Activated CD4-positive, alpha-beta T cell treated with anti-CD3 and anti-CD28 coated beads for 36 hours (primary cell): ENCODE measurements around the gene ANKRD13C. TPM values are rescaled to one million over a fixed set of nuclear protein-coding genes. Genes with fewer than 3 reads are reported as not detected.
"Not testable (repeated sequence)": the region's sequence is repeated elsewhere in the genome, so short reads cannot be mapped to it uniquely, and the experiment has no call there.

Source experiments
- ATAC-seq: fragments of 200-7000 bp; cut with Tn5 transposase; one replicate; pipeline ENCODE4 v1.10.0; 2021; ENCODE audit warnings: mild to moderate bottlenecking, moderate library complexity
- CTCF ChIA-PET: fragments of 350-600 bp; sonication (Branson Sonifier 250); formaldehyde crosslinking; loops from one replicate; lab custom pipeline; 2021; ENCODE audit warnings: antibody characterized with exemption; lab: Charles Lee
- POLR2A ChIA-PET: fragments of 350-600 bp; sonication (Branson Sonifier 250); formaldehyde crosslinking; loops from one replicate; lab custom pipeline; 2021; ENCODE audit warnings: antibody characterized with exemption, inconsistent platforms; lab: Charles Lee
- DNase-seq: peaks from one replicate; pipeline ENCODE4 v3.0.0-alpha.2; 2020
- H3K27ac Mint-ChIP-seq: one replicate; pipeline ENCODE4 v1.8.0; 2021; ENCODE audit warnings: mixed read lengths
- H3K27me3 Mint-ChIP-seq: one replicate; pipeline ENCODE4 v1.8.0; 2021; ENCODE audit warnings: mixed read lengths
- H3K36me3 Mint-ChIP-seq: one replicate; pipeline ENCODE4 v1.8.0; 2021; ENCODE audit warnings: low read depth, mixed read lengths
- H3K4me1 Mint-ChIP-seq: one replicate; pipeline ENCODE4 v1.8.0; 2021; ENCODE audit warnings: mixed read lengths
- H3K4me3 Mint-ChIP-seq: one replicate; pipeline ENCODE4 v1.8.0; 2021; ENCODE audit warnings: mild to moderate bottlenecking, moderate library complexity, mixed read lengths
- H3K9me3 Mint-ChIP-seq: one replicate; pipeline ENCODE4 v1.8.0; 2021; ENCODE audit warnings: low read depth, mixed read lengths
- intact Hi-C, 2 experiments: fragments of 100-400 bp; cut with DNase I in 1 of 2; cut with micrococcal nuclease in 1 of 2; formaldehyde crosslinking; loops; one replicate each; pipeline versions ENCODE4 v1.14.2 to v1.15.1; 2022 to 2024; cut with DNase I, micrococcal nuclease
- total RNA-seq, 2 experiments: library from RNA; stranded (reverse); gene quantifications; one replicate each; pipeline ENCODE4 v1.2.3, GENCODE V29; 2021

The ANKRD13C gene
- total RNA-seq, 2 experiments from 2014 or later, result 13.9 TPM

DNA sequence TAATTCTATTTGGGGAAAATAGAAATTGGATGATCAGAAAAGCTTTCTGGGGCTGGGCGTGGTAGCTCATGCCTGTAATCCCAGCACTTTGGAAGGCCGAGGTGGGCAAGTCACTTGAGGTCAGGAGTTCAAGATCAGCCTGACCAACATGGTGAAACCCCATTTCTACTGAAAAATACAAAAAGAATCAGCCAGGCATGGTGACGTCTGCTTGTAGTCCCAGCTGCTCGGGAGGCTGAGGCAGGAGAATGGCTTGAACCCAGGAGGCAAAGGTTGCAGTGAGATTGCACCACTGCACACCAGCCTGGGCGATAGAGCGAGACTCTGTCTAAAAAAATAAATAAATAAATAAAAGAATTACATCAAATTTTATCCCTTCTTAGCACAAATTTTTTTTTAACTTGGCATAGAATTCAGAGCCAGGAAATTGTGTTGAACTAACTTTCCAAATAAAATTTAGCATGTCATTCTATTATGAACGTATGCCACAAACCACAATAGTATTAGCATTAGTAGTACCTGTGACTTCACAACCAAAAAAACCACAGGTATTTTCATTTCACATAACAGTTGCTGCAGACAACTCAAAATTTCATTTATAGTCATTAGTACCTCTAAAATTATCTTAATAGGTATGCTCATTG lies 4.5 kb upstream of the ANKRD13C start:
- no peak for DNase-seq
- ATAC-seq, result no peak
- peaks cover 6% of the 10 kb centered on the region for H3K36me3 Mint-ChIP-seq
- H3K4me1 Mint-ChIP-seq, result peaks cover 16% of the 10 kb centered on the region
- intact Hi-C loops, result no loop called here
- H3K4me3 Mint-ChIP-seq, result no peak overlapping the region
- H3K9me3 Mint-ChIP-seq, result no peaks in the 10 kb centered on the region
- CTCF ChIA-PET, result no interaction called here
- POLR2A ChIA-PET, result no interaction called here
- no peak overlapping the region for H3K27ac Mint-ChIP-seq
- no peaks in the 10 kb centered on the region for H3K27me3 Mint-ChIP-seq

DNA sequence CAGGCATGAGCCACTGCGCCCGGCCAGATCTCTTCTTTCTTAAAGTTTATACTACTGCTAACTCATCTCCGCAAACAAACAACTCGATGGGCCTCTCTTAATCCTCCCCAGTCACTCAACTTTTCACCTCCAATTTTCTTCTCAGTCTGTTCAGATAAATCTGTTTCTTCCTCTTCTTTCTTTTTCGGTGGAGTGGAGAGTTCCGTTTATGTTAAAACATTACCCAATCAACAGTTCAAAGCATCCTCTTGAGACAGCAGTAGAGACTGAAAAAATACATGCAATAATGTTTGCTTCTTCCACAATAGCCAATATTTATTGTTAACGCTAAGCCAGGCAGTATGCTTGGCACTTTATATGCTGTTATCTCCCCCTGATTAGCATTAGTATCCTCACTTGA lies 1.4 kb upstream of the ANKRD13C start:
- Mint-ChIP-seq H3K27ac (peak overlapping the region; percentile 100), H3K4me1 (peaks cover 26% of the 10 kb centered on the region), H3K27me3 (no peaks in the 10 kb centered on the region), H3K9me3 (no peaks in the 10 kb centered on the region), H3K36me3 (peaks cover 18% of the 10 kb centered on the region), H3K4me3 (peak overlapping the region; percentile 91)
- POLR2A ChIA-PET, result interaction anchor here (3.0 kb wide), 1 partner anchor 55 kb away, joined by 48 read pairs; the partner anchor contains the start of gene CTH
- intact Hi-C loops, result loop anchor here in 1 of 2 experiments (2.0 kb wide), 1 partner anchor 725 kb away; the partner anchor contains the start of gene ZRANB2
- DNase-seq (no peak), ATAC-seq (no peak)
- CTCF ChIA-PET, result no interaction called here

DNA sequence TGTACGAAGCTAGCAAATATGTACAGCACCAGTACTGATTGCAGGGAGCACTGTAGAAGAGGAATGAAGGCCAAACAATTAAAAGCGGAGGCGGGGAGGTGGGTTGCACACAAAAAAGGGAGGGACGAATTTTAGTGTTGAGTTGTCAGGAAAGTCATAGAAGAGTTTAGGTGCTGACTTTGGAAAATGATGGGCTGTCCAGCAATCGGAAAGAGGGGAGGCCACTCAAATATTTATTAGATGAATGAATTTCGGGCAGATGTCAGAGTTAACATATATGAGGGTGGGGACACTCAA lies 537 bp upstream of the ANKRD13C start:
- H3K36me3 Mint-ChIP-seq, result peaks cover 19% of the 10 kb centered on the region
- no peaks in the 10 kb centered on the region for H3K27me3 Mint-ChIP-seq

DNA sequence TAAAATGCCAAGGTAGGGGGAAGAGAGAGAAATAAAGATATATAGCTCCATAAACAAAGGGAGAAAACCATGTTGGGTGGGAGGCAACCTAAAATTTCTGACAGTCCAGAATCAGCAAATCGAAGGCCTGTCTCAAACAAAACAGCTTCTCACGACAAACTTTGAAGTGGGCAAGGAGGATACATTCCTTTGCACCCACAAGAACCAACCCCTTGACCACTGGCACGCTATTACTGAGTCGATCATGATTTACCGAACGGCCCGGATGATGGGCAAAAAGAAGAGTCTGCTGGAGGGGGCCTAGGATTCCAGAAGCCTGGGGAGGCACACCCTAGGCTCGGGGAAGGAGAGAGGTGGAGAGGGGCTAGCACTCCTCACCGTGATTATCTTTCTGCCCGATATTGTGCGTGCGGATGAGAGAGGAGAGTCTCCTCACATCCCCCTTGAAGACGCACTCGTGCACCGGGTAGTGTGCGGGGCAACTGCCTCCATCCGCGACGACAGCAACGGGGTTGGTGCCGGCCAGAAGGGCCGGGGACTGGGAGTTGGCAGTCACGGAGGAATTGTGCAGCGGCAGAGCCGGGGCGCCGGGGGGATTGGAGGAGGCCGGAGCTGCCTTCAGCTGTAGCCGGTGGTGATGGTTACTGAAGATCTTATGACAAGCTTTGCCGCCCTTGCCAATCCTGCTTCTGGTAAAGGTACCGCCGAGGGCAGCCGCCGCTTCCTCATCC lies 756 bp downstream of the ANKRD13C start:
- CTCF ChIA-PET, result interaction anchor here (0.8 to 2.5 kb wide), 2 partner anchors 41 to 58 kb away, joined by 3 to 16 read pairs; partner anchors contain the start of gene CTH
- Mint-ChIP-seq H3K27ac (peak overlapping the region; percentile 100), H3K4me3 (peak overlapping the region; percentile 91), H3K27me3 (no peaks in the 10 kb centered on the region), H3K36me3 (peaks cover 24% of the 10 kb centered on the region), H3K9me3 (no peaks in the 10 kb centered on the region), H3K4me1 (peaks cover 38% of the 10 kb centered on the region)
- ATAC-seq (peak; percentile 25), DNase-seq (peak; percentile 61)
- intact Hi-C loops, result loop anchor here (1.0 to 5.0 kb wide), 7 partner anchors 57 to 728 kb away; partner anchors contain the start of genes LRRC40 (in 2 of the 2), SRSF11 (in 2 of the 2), ZRANB2 (in 2 of the 2) and CTH (in 1 of the 2)
- POLR2A ChIA-PET, result interaction anchor here (0.6 to 3.0 kb wide), 3 partner anchors 15 to 133 kb away, joined by 6 to 48 read pairs (median 7); partner anchors contain the start of genes CTH and SRSF11

More for the DNA sequence above, 537 bp upstream of the ANKRD13C start:
- ChIA-PET CTCF (interaction anchor here (2.5 kb wide), 1 partner anchor 56 kb away, joined by 16 read pairs; the partner anchor contains the start of gene CTH), POLR2A (interaction anchor here (0.7 to 3.0 kb wide), 4 partner anchors 56 to 726 kb away, joined by 3 to 48 read pairs (median 6); partner anchors contain the start of genes CTH, SRSF11 and ZRANB2)
- Mint-ChIP-seq H3K4me3 (peak overlapping the region; percentile 91), H3K4me1 (peaks cover 32% of the 10 kb centered on the region), H3K9me3 (no peaks in the 10 kb centered on the region), H3K27ac (peak overlapping the region; percentile 100)
- intact Hi-C loops, result loop anchor here in 1 of 2 experiments (2.0 kb wide), 1 partner anchor 726 kb away; the partner anchor contains the start of gene ZRANB2
- no peak for DNase-seq
- no peak for ATAC-seq

DNA sequence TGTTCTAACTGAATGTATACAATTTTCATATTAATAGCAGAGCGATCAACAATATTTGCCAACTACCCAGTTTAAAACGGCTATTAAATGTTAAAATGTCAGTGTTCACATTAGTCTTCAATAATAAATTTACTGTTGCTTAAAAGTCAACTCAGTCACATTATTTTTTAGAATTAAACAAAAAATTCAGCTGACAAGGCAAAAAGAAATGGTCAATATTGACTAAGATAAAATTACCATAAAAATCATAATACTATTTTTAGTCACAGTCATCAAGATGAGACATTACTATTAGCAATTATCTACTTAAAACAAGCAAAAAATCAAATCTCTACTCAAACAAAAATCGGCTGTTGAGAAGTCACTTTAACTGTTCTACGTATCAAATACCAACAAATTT lies 1.5 kb downstream of the ANKRD13C start:
- peak overlapping the region; percentile 100 for H3K27ac Mint-ChIP-seq
- intact Hi-C loops, result loop anchor here in 1 of 2 experiments (5.0 kb wide), 1 partner anchor 131 kb away; the partner anchor contains the start of gene SRSF11
- peak overlapping the region; percentile 91 for H3K4me3 Mint-ChIP-seq
- no peaks in the 10 kb centered on the region for H3K9me3 Mint-ChIP-seq
- no peak for ATAC-seq
- POLR2A ChIA-PET, result interaction anchor here (3.0 kb wide), 1 partner anchor 58 kb away, joined by 48 read pairs; the partner anchor contains the start of gene CTH
- no peak for DNase-seq
- H3K4me1 Mint-ChIP-seq, result peaks cover 44% of the 10 kb centered on the region
- CTCF ChIA-PET, result interaction anchor here (2.5 kb wide), 1 partner anchor 58 kb away, joined by 16 read pairs; the partner anchor contains the start of gene CTH
- H3K27me3 Mint-ChIP-seq, result no peaks in the 10 kb centered on the region
- H3K36me3 Mint-ChIP-seq, result peaks cover 28% of the 10 kb centered on the region

DNA sequence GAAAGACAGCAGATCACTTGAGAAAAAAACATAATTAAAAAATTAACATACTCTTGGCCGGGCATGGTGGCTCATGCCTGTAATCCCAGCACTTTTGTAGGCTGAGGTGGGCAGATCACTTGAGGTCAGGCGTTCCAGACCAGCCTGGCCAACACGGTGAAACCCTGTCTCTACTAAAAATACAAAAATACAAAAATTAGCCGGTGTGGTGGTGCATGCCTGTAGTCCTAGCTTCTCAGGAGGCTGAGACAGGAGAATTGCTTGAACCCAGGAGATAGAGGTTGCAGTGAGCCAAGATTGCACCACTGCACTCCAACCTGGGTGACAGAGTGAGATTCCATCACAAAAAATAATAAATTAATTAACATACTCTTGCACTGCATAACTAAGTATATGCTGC lies 4.7 kb downstream of the ANKRD13C start:
- H3K27me3 Mint-ChIP-seq, DNase-seq, CTCF ChIA-PET, ATAC-seq, H3K9me3 Mint-ChIP-seq, H3K4me3 Mint-ChIP-seq, H3K27ac Mint-ChIP-seq: not testable (repeated sequence)
- H3K36me3 Mint-ChIP-seq, result peaks cover 39% of the 10 kb centered on the region
- POLR2A ChIA-PET, result interaction anchor here (0.6 kb wide), 1 partner anchor 708 kb away, joined by 3 read pairs; no protein-coding TSS in a partner anchor
- peaks cover 47% of the 10 kb centered on the region for H3K4me1 Mint-ChIP-seq
- intact Hi-C loops, result loop anchor here in 1 of 2 experiments (5.0 kb wide), 1 partner anchor 127 kb away; the partner anchor contains the start of gene SRSF11

DNA sequence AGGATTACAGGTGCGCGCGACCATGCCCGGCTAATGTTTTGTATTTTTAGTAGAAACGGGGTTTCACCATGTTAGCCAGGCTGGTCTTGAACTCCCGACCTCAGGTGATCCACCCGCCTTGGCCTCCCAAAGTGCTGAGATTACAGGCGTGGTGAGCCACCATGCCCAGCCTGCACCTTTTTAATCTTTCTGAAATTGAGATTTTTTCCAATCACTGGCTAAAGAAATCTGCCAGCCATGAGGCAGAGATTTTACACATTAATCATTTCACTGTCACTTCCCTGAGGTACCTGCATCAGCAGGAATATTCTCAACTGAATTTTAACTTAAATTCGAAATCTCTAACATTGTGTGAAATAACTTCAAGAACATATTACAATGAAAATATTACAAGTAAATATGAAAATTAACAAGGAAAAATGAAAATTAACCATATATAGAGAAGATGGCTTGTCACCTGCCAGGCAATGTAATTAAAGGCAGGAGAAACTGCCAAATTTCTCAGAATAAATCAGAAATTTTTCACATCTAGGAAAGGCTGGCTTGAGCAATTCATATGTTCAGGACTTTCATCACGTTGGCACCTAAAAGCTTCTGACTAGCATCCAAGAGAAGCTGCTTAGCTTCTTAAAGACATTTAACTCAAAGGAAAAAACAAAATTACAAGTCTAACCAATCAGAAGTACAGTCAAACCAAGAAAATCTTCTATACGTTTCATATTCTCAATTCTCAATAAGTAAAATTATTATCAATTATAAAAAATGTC lies 5.9 kb downstream of the ANKRD13C start:
- POLR2A ChIA-PET, result interaction anchor here (0.9 kb wide), 1 partner anchor 62 kb away, joined by 4 read pairs; the partner anchor contains the start of gene CTH

DNA sequence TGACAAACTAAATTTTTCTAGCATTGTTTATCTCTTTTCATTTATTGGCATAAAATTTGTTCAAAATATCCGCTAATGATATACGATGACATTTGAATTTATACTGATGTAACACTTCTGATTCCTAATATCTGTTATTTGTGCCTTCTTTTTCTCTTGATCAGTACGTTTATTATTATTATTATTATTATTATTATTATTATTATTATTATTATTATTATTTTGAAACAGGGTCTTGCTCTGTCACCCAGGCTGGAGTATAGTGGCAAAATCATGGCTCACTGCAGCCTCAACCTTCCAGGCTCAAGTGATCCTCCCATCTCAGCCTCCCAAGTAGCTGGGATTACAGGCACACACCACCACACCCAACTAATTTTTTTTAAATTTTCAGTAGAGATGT lies 14.9 kb downstream of the ANKRD13C start:
- intact Hi-C loops, H3K4me3 Mint-ChIP-seq, H3K4me1 Mint-ChIP-seq, H3K9me3 Mint-ChIP-seq, H3K27ac Mint-ChIP-seq, ATAC-seq, DNase-seq, H3K27me3 Mint-ChIP-seq: not testable (repeated sequence)
- POLR2A ChIA-PET, result interaction anchor here (0.7 kb wide), 1 partner anchor 14 kb away, joined by 6 read pairs; no protein-coding TSS in a partner anchor
- peaks cover 17% of the 10 kb centered on the region for H3K36me3 Mint-ChIP-seq
- CTCF ChIA-PET, result interaction anchor here (0.6 kb wide), 1 partner anchor 308 kb away, joined by 3 read pairs; no protein-coding TSS in a partner anchor

More for the DNA sequence above, 5.9 kb downstream of the ANKRD13C start:
- no peak overlapping the region for H3K27ac Mint-ChIP-seq
- H3K4me3 Mint-ChIP-seq, result no peak overlapping the region
- no peaks in the 10 kb centered on the region for H3K27me3 Mint-ChIP-seq
- peaks cover 47% of the 10 kb centered on the region for H3K4me1 Mint-ChIP-seq
- DNase-seq, result no peak
- H3K9me3 Mint-ChIP-seq, result no peaks in the 10 kb centered on the region
- intact Hi-C loops, result no loop called here
- peaks cover 34% of the 10 kb centered on the region for H3K36me3 Mint-ChIP-seq
- CTCF ChIA-PET, result interaction anchor here (1.6 kb wide), 1 partner anchor 62 kb away, joined by 4 read pairs; the partner anchor contains the start of gene CTH
- ATAC-seq, result no peak

DNA sequence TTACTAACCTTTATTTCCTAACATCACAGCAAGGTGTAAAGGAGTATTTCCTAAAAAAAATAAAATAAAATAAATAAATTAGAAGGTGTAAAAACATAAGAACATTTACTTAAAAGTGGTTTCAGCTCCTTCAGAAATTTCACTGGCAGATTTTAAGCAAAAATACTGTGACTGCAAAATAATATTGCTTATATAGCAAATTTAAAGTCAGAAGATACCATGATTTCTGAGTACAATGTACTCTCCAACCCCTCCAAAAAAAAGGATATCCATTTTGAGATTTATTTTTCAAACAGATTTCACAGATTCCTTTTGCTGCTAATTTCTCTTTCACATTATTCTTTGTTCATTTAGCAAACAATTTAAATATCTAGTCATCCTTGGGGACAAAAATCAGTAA lies 18.5 kb downstream of the ANKRD13C start:
- Mint-ChIP-seq H3K4me3 (no peak overlapping the region), H3K36me3 (peaks cover 19% of the 10 kb centered on the region), H3K4me1 (peaks cover 16% of the 10 kb centered on the region), H3K9me3 (no peaks in the 10 kb centered on the region), H3K27ac (no peak overlapping the region), H3K27me3 (no peaks in the 10 kb centered on the region)
- intact Hi-C loops, result no loop called here
- DNase-seq (no peak), ATAC-seq (no peak)
- CTCF ChIA-PET, result no interaction called here
- POLR2A ChIA-PET, result no interaction called here

DNA sequence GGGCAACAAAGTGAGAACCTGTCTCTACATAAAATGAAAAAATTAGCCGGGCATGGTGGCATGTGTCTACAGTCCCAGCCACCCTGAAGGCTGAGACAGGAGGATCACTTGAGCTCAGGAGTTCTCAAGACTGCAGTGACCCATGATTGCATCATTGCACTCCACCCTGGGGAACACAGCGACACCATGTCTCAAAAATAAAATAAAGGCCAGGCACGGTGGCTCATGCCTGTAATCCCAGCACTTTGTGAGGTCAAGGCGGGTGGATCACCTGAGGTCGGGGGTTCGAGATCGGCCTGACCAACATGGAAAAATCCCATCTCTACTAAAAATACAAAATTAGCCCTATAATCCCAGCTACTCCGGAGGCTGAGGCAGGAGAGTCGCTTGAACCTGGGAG lies 20.1 kb downstream of the ANKRD13C start:
- H3K4me3 Mint-ChIP-seq, result no peak overlapping the region
- ATAC-seq (no peak), DNase-seq (no peak)
- intact Hi-C loops, result no loop called here
- peaks cover 20% of the 10 kb centered on the region for H3K36me3 Mint-ChIP-seq
- H3K27ac Mint-ChIP-seq, result no peak overlapping the region
- peaks cover 20% of the 10 kb centered on the region for H3K4me1 Mint-ChIP-seq
- CTCF ChIA-PET, result interaction anchor here (0.7 kb wide), 2 partner anchors 13 to 83 kb away, joined by 3 to 4 read pairs; no protein-coding TSS in a partner anchor
- POLR2A ChIA-PET, result no interaction called here
- H3K9me3 Mint-ChIP-seq, result no peaks in the 10 kb centered on the region
- H3K27me3 Mint-ChIP-seq, result no peaks in the 10 kb centered on the region
